Fibroblast of gingiva (primary cell): ENCODE data around the gene DNER.

Source experiments
- DNase-seq: peaks from one replicate; pipeline ENCODE4 v3.0.0-alpha.2; 2011; ENCODE audit warnings: low read depth

The DNER gene

DNA sequence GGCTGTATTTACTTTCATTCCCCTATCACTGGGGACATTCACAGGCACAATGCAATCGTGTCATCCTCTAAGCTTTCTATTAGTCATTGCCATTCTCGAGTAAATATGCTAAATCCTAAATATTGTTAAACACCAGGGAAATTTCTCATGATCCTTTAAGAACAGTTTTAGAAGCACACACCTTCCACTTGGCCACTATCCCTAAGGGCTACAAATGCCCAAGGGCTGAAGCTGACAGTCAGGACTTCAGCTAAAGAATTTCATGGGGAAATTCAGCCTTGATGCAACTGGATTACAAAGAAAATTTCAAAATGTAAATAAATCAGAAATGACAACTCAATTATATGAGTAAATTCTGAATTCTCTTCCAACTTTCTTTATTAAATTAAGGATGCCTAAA, 280.2 kb downstream of the DNER start:
- DNase-seq, result no peak

DNA sequence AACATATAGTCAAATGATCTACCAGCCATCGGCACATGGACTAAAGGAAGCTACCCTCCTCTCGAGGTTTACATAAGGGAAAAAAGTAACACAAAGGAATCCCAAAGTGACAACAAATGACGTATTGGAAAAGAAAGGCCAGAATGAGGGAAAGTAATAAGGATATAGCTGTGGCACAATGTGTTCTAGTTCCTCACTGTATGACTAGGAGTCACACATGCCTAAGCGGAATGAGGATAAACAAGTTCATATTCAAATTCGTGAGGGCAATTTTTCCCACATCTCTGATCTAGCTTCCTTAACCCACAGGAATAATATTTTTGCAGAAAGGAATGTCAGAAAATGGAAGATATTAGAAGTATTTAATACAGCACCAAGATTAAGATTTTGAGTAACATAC, 281.0 kb downstream of the DNER start:
- DNase-seq, result no peak

DNA sequence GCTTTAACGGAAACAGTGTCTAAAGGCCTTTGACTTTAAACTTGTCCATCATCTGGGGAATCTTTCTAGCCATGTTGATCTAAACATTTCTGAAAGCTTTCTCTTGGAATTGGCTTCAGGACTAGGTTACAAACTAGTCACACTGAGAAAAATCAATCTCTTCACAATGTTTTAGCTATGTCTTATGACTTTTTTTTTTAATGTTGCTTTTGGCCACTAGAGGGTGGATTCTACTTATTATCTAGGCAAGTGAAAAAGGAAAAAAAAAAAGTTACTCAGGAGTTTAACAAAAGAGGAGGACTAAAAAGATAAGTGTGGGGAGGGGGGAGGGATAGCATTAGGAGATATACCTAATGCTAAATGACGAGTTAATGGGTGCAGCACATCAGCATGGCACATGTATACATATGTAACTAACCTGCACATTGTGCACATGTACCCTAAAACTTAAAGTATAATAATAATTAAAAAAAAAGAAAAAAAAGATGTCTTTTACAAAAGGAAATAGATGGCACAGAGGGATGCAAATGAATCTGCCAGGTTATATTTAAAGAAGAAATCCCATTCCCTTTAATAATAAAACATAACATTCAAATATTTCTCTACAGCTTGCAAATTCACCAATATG, 282.9 kb downstream of the DNER start:
- peak; percentile 65 for DNase-seq

DNA sequence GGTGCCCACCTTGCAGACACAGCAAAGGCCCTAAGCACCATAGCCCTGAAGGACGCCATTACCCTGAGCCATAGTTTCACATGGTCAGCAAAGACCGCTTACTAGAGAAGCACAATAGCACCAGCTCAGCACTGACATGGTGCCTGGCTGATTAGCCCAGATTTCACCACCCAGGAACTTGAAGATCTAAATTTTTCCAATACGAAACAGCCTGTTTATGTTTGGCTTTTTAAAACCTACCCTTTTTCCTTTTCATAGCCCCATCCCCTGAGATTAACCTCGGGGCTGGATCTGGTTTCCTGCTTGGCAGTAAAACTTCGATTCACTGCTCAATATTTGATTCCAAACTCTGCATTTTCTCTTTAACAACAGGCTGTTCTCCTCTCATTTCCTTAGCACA, 284.8 kb downstream of the DNER start:
- DNase-seq, result peak; percentile 14

DNA sequence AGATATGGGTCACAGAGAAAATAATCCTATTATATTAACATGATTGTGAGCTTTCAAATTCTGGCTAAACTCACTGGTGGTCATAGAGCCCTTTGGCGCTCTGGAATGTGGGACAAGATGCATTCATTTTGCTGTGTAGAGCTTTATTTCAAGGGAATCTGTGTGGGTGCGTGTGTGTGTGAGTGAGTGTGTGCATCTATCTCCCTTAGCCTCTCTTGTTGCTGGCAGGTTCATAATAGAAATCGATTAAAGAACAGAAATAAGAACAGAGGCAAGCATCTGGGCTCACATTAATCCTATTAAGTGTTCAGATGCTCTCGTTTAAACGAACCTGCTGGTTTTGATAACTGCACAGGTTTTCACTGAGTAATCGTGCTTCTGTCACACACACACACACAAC, 287.9 kb downstream of the DNER start:
- no peak for DNase-seq

DNA sequence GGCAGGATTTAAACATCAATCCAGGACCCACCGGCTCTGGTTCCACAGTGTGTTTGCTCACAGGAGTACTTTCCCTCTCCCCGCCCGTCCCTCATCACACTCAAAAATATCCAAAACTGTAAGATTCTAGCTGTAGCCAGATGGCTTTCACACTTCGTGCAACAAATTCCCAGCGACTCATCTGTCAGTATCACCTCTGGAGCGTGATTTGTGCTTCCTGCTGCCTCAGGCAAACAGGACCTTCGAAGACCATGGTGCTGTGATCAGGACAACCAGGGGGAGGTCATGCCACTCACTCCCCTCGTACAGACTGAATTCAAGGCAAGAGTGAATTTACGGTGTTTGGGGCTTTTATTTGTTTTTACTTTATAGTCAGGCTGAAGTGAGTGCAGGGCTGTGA, 288.8 kb downstream of the DNER start:
- DNase-seq, result no peak

DNA sequence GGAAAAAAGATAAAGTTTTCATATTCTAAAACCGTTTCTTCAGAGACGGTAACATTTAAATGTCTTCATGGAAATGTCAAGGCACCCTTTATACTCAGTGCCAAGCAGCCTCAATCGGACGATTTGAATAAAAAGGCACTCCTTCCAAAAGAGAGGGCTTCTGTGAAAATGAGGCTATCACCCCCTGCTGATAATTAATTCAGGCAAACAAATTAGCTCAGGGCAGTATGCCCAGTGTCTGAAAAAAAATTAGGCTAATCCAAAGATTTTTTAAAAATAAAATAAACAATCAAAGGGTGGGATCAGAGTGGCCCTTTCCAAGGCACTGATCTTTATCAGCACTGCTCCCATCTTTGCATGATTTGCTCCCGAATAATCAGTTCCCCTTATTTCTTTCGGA, 292.3 kb downstream of the DNER start:
- DNase-seq, result no peak

DNA sequence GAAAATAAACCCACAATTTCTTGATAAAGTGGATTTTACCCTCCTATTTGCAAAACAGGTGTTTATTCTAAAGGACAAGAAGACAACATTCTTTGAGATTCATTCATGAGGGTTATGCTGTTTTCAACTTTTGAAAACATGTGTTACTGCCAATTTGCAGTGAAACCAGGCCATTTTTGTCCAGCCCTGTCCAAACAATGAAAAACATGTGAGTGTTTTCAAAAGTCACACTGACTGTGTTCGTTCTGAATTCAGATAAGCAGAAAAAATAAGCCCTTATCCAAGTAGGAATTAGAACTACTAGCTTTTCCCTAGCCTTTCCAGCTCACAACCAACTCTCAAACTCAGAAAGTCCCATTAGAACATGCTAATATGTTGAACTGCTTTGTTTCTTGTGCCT, 295.2 kb downstream of the DNER start:
- DNase-seq, result peak; percentile 62

DNA sequence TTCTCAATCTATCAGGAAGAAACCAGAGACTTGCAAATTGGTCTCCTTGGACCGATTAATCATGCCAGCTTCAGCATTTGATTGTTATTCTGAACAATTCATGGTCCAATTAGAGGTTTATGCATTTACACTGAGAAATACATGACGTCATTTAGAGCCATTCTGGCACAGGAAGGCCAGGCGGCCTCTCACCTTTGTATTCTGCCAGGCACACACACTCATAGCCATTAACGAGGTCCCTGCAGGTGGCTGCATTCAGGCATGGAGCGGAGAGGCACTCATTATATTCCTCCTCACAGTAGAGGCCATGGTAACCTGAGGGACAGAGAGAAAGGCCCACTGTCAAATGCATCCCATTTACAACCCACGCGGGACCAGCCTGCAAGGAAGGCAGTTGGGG, 296.4 kb downstream of the DNER start:
- no peak for DNase-seq

DNA sequence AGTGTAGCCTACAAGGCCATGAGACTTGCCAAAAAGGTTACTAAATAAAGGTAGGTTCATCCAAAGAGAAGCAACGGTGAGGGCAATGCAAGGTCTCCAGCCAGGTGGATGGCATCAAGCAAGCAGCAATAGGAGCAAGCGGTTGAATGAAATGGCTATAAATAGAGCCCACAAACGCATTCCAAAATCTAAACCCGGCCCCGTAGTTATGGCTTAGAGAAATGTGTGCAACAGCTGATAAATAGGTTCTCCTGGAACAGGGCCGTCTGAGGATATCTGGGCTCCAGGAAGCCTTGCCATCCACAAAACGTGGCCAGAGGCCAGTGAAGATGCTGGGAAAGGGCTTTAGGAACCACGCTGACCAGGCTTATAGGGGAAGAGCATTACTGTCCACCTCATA, 297.2 kb downstream of the DNER start:
- no peak for DNase-seq

DNA sequence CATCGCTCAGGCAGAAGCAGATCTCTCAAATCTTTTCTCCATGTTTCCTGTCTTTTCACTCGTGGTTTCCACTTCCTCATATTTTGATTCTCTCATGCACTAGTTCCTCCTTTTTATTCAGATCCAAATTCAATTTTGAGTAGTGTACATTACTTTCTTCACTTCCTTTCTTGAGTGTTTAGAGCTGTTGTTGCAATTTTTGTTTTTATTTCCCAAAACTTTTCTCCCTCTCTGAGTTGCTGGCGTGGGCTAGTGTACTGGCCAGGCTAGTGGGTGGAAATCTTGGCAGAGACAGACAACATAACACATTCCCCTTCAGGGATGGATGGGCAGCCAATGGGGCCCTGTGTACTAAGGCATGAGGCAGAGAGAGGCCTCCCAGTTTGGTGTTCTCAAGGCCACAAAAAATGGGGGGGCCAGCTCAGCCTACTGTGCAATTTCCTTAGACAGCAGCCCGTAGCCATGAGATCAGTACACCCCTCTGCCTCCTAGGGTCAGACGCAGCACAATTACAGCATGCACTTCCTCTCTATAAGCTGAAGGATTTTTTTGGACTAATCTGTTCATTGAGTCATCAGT, 298.1 kb downstream of the DNER start:
- peak; percentile 87 for DNase-seq

DNA sequence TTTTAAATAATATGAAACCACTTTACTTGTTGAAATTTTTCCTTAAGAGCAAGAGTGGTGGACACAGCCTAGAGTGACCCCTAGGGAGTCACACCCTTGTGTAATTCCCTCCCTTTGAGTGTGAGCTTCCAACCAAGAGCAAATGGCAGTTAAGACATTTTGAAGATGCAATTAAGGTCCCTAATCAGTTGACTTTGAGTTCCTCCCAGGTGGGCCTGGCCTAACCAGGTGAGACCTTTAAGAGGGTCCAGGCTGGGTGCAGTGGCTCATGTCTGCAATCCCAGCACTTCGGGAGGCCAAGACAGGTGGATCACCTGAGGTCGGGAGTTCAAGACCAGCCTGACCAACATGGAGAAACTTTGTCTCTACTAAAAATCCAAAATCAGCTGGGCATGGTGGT, 299.7 kb downstream of the DNER start:
- DNase-seq, result no peak

DNA sequence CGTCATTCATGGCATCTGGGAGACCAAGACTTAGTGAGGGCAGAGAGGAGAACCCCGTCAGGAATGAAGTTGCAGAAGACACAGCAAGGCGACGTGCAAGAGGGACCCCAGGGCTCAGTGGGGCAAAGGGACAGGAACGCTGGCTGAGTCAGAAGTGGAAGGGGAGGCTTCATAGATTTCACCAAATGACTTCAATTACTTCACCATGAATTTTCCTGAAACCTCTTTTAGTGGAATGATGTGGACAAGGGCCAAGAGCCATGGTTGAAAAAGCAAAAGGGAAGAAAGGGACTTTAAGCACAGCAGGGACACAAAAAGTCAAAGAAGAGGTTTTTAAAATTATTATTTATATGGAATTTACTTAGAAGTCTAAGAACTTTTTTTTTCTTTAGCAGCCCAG, 301.7 kb downstream of the DNER start:
- DNase-seq, result no peak

DNA sequence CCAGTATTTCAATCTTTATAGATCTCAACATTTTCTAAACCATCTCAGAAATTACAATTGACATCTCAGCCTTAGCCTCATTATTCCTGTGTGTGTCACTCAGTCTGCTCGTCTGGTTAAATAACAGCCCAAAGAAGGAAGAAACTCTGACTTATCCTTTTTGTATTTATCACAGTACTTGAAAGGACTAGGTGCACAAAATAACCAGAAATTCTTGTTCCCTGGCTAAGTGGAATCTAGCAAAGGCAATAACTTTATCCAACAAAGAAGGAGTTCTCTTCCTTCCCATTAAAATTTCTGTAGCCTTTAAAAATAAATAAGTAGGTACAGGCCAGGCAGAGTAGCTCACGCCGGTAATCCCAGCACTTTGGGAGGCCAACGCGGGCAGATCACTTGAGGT, 303.4 kb downstream of the DNER start:
- DNase-seq, result no peak

DNA sequence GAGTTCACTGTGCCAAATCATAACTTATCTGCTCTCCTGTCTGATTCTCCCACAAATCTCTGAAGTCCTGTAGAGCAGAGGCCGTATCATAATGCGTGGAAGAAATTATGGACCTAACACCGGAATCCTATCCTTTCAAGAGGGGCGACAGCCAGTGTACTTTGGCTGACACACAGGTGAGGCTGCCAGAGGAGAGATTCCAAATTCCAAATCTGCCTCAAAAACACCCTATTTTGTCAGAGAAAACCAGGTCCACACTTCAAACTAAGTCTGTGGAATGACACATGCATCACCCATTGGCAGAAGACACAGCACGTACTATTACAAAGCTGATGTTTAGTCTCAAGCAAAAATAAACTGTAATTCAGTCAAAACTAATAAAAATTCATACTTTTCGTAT, 304.1 kb downstream of the DNER start:
- DNase-seq, result no peak

DNA sequence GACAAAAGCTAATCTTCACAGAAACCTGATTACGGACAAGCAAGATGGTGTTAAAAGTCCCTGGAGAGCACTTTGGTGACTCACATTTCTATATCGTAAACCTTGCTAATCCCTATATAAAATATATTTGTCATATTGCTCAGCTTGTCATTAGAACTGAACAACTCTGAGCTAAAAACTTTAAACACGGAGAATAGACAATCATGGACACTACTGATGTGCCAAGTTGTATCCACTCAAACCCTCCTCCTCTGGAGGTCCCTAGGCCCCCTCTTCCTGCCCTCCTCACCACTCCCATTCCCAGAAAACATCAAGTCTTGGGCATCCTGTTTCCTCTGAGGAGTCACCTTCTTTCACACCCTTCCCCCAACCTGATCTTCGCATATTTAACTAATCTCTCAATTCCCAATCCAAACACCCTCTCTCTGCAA, 304.6 kb downstream of the DNER start:
- DNase-seq, result no peak

DNA sequence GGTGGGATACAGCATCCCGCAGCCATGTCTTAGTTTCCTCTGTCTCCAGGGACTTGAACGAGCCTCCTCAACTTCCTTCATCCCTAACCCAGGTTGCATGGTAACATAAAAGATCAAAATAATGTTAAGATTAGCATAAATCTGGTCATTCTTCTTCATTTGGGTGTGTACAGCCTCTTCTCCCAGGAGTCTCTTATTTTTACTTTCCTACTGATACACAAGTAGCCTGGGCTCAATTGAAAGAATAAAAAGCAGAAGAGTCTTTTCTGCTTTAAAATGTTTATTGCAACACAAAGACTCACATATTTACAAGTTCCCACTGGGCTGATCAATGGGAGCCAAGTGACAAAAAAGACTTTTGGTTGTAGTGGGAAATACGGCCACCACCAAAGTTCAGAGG, 305.4 kb downstream of the DNER start:
- DNase-seq, result no peak

DNA sequence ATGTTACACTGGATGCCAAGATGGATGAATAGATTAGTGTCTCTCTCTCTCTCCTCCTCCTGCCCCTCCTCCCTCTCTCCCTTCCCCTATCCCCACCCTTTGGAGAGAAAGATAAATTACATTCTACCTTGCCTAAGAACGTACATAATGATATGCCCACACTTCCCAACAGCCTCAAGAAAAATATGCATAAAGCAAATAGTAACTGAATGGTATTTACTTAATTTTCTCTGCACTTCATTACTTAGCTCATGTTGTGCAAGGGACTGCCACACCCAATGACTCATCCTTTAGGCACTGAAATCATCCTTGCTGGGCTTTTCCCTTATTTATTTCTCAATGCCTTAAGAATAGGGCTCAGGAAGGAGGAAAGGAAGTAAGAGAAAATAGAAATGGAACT, 306.0 kb downstream of the DNER start:
- peak; percentile 94 for DNase-seq

DNA sequence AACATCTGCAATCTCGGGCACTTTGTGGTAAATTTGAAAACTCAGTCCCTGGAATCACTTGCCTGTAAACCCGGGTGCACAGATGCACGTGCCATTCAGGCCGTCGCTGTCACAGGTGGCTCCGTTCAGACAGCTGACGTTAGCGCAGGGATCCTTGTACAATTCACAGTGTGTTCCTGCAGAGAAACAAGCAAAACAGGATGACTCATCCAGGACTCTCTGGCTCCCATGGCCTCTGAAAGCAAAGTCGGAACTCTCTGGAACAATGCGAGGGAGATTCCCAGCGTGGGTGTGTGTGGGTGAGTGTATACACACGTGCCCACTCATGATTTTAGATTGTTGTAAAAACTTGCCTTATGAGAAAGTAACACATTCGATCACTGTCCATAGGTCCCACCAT, 307.2 kb downstream of the DNER start:
- peak; percentile 85 for DNase-seq

DNA sequence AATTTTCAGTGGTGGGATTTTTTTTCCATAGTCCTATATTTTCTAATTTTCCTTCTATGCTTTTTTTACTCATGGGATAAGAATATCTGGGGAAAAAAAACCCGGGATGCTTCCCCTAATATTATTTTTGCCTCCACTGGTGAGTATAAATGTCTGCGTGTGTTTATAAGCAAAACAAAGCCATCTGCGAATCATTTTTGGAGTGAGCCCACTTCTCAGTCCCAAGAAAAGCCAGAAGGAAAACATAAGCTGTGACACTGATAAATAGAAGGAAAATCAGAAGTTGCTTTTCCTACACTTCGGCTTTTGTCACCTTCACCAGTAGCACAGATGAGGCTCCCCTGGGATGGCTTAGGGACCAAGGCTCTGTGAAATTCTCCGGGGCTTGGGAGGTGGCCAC, 308.6 kb downstream of the DNER start:
- DNase-seq, result no peak

DNA sequence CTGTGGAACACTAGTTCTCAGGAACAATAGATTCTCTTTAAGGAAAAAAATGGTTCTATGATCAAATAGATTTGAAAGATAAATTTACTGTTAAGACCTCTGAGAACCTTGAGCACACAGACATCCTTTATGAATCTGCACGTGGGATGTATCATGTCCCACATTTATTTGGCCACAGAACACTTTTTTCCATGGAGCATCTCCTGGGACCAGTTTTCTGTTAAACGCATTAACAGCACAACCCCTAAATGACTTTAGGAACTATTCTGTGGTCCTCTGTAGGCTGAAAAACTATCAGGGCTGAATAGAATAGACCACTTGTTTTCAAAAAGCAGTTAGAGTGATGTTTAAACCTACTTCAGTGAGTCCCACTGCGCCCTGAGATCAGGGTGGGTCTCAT, 311.1 kb downstream of the DNER start:
- no peak for DNase-seq

DNA sequence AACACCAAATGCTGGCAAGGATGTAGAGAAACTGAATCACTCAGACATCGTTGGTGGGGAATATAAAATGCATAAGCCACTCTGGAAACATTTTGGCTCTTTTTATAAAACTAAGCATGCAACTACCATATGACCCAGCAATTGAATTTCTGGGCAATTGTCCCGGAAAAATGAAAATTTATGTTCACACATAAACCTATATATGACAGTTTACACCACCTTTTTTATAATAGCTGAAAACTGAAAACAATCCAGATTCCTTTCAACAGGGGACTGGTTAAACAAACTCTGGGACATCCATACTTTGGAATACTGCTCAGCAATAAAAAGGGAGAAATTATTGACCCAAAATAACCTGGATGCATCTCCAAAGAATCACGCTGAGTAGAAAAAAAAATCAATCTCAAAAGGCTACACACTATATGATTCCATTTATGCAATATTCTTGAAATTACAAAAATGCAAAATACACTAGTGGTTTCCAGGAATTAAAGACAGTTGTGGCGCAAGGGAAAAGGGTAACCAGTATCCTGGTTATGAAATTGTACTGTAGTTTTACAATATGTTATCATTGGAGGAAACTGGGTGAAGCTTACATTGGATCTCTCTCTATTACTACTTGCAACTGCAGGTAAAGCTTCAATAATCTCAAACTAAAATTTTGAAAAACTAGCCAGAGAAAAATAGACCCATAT, 313.0 kb downstream of the DNER start:
- DNase-seq, result peak; percentile 54

DNA sequence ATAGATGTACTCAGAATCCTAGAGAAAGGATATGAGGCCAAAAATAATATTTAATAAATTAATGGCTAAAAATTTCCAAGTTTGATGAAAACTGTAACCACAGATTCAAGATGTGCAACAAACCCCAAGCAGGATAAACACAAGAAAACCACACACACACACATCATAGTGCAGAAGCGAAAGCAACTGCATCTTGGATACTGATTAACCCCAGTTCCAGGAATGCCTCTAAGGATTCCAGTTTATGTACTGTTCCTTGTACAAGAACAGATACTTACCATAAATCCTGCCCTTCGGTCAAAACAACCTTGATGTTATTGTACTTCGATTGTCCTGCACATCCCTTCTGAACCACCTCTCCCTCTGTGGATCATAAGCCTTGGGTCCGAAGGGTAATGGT, 320.4 kb downstream of the DNER start:
- DNase-seq, result no peak

DNA sequence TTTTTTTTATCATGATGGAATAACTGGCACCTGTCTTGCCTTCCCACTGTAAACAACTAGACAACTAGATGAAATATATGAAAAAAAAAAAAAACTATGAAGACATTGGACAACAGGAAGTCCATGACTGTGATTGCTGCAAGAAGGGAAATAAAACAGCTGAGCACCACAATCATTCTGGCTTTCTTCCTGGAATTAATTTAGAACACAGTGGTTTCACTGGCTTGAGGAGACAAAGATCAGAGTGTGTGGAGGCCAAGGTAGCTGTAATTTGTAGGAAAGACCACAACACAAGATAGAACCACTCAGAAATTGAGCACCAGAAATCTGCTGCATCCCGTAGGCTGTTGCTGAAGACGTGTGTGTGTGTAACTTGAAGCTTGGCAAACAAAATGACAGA, 322.2 kb downstream of the DNER start:
- DNase-seq, result peak; percentile 70
